ENCODE measurements around the gene TMPRSS5.
A peak's percentile ranks its signal among the peaks of the same experiment; 100 is the strongest.
"Not testable (repeated sequence)": the region's sequence is repeated elsewhere in the genome, so short reads cannot be mapped to it uniquely, and the experiment has no call there.

TMPRSS5 gene
- 0.10 to 2.2 (median 0.83) reads per million in 18 experiments for total RNA-seq

DNA sequence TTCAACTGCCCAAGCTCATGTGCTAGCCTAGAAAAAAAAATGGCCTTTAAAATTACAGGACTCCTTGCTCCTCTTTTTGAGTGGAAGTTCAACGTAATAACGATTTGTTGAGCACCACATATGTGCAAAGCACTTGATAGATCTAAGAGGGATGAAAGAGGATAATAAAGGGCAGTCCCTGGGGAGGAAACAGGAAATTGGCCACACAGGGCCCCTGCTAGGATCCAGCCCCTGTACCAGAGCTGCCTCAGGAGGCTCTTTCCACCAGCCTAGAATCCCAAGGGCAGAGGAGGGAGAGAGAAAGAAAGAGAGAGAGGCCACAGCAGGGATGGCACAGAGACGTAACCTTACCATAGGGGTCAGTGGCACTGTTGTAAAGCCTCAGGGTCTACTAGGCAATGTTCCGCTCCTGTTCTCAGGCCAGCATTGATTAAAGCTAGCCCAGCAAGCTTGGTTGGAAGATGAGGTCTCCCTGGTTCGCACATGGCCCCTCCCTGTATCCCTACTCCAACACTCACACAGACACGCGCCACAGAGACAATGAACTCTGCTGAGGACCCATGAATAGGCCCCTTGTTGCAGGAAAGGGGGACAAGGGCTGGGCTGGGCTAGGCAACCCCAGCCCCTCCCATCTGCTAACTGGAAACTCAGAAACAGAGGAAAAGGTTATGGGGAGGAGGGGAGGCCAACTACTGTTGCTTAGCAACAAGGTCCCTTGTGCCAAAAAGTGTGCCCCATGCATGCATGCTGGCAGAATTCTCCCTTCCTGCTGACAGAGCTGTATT, at the start of gene TMPRSS5:
Gene TMPRSS5, minus strand, starts transcription at position 438 of the 785 bp plus-strand sequence. Its CDS starts 84 bp downstream, at position 354.
- DNase-seq = no peak

DNA sequence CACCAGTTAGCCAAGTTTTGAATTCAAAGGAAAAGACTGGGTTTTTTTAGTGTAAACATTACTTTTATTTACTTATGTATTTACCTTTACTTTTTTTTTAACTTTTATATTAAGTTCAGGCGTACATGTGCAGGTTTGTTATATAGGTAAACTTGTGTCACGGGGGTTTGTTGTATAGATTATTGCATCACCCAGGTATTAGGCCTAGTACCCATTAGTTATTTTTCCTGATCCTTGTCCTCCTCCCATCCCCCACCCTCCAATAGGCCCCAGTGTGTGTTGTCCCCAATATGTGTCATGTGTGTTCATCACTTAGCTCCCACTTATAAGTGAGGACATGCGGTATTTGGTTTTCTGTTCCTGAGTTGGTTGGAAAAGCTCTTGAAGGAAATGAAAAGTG, 46.8 kb upstream of the TMPRSS5 start:
- DNase-seq = no peak

DNA sequence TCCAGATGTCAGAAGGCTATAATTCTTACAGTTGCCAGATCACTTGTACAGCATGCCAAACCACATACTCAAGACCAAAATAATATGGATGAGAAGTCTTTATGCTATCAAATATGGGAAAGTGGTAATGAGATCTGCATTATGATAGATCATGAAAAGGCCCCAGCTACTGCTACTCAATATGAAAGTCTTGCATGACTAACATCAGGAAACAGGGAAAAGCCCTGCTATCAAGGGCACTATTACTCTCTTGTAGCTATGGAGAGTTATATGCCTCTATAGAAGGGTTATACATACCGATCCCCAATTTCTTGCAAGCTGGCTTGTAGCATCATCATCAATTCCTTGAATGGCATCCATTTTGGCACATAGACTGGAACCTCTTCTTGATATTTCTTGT, 30.2 kb upstream of the TMPRSS5 start:
- no peak for DNase-seq

DNA sequence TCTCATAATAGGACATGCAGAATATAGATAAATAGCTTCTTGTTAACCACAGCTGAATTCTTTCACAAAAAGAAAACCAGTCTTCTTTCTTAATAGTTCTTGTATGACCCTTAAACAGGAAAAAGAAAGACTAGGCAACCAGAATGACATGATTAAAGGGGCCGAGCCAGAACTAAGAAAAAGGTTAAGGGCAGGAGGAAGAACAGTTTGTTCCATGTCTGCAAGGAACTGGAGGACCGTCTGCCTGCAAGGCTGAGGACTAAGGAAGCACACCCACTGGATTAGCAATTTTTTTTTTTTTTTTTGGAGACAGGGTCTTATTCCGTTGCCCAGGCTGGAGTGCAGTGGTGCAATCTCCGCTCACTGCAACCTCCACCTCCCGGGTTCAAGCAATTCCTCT, 26.0 kb upstream of the TMPRSS5 start:
- DNase-seq = no peak

DNA sequence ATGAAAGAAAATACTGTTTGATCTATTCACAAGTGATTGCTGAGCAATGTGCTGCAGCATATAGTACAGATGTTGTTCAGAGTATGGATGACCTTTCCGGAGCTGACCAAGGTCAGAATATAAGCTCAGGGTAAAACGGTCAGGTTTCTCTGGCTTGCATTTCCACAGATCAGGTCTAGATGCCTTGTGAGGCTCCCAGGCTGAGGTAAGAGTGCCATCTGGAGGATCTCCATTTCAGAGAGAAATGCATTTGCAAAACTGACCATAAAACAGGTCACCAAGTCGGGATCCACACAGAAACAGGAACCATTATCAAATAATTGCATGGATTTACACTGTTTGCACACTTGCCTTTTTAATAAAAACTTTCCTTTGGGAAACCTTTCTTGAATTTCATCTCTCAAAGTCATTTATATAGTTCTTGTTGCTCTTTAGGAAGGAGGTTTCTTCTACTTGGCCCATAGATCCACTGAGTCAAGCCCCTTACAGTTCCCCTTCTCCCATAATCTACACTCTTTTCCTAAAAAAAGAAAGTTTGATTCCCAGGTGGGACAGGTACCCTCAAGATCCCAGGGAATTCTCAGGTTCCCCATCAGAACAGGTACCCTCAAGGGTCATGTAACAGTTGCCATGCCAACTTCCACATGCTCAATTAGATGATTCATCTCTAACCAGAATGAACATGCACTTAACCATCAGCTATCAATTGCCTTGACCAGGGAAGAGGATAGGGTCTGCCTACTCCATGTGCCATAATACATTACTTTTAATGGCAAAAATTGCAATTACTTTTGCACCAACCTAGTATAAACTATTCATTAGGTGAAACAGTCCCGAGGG, 25.0 kb upstream of the TMPRSS5 start:
- peak; percentile 71 to 80 for DNase-seq

DNA sequence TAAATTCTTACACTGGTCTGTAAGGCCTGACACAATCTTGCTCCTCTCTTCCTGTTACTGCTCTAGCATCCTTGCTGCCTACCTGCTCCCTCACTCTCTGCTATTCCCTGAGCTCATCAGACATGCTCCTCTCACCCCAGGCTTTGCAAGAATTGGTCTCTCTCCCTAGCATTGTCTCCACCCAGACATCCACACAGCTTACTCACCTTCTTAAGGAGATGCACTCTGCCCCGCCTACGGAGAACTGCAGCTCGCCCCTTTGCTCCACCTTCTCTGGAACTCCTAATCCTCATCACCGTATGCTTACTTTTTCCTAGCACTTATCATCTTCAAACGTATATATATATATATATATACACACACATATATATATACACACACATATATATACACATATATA, 23.3 kb upstream of the TMPRSS5 start:
- DNase-seq = no peak

DNA sequence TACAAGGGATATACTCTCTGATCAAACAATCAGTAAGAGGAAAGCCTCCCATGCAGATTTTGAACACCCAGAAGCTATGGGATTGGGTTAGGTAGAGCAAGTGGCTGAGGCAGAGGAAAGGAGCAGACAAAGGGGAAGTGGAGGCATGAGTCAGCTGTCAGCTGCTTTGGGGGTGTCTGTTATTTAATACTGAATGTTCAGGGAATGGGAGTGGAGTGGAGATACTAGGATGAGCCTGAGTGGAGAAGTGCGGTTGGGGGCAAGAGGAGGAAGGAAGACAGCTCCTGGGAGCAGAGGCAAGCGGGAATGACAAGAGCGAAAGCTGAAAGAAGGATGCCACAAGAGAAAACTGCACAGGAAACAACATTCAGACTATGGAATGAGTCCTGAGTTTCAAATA, 22.7 kb upstream of the TMPRSS5 start:
- peak; percentile 82 to 87 for DNase-seq

DNA sequence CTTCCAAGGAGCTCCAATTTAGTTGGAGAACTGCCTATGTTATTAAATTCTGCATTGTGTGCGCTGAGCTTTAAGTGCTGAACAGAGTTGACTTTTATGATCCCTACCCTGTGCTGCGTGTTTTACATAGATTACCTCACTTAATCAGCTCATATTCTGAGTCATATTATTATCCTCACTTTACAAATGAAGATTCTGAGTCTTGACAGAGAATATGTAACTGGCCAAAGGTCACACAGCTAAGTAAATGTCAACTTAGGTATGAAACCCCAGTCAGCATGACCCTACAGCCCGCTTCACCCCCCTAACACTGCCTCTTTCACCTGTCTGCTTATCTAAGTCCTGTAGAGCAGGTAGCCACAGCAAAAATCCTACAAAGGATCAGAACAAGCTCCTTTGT, 19.8 kb upstream of the TMPRSS5 start:
- DNase-seq = peak in 1 of 2 donors; percentile 6

DNA sequence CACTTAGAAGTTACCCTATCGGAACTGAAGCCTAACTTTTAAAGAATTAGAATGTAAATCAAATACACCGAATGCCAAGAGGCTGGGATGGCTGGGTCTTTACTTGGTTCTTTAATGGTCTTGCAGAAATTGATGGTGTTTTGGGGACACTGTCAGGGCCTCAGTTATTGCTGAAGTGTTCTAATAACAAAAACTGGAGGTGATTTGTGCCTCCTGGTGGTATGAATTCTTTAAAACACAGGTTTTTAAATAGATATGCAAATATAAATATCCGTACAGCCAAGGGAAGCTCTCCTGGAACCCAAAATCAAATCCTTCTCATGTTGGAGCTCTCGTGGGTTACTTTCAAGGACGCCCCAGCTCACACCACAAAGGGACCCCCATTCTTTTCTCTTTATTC, 19.3 kb upstream of the TMPRSS5 start:
- no peak for DNase-seq

DNA sequence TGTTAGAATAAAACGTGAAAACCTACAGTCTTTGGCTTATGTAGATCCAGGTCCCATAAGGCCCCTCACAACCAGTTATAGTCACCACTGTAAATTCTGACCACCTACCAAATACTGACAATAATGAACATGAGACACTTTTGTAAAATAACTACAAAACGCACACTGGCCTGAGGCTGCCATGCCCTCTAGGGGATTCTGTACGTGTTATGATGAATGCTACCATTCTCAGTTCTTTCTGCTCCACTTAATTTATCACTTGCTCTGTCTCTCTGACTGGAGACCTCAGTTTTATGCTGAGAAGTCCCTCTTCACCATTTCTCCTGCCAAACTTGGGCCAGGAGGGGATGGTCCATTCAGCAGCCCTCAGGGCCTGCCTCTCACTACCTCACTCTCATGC, 18.7 kb upstream of the TMPRSS5 start:
- no peak for DNase-seq

DNA sequence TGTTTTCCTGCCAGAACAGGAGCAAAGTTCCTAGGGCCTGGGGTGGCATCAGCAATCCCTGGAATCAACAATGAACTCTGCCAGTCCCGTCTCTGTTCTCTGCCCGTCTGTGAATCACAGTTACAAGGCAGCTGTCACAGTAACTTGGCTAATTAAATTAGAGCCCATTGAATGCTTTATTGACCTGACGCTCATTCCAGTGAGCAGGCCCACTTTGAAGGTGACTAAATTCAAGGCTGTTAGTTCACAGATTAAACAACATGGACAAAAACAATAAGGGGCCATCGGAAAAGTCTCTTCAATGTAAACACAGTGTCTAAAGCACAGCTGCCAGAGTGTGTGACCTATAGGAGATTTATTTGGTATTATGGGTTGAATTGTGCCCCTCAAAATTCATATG, 17.7 kb upstream of the TMPRSS5 start:
- DNase-seq = no peak

DNA sequence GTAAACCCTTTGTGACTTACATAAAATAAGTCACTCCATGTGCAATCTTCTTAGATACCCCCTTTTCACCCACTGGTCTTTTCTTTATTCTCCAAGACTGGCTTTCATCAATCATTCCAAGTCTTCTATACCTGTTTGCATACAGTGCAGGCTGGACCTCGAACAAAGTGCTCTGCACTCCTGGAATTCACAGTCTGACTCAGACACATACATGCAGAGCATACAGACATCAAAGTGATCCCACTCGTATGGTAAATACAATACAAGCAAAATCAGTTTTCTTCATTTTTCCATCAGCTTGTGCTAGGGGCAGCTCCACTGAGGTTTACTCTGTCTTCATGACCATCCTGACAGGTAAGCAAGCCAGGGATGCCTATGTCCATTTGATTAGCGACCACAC, 16.8 kb upstream of the TMPRSS5 start:
- DNase-seq = no peak

DNA sequence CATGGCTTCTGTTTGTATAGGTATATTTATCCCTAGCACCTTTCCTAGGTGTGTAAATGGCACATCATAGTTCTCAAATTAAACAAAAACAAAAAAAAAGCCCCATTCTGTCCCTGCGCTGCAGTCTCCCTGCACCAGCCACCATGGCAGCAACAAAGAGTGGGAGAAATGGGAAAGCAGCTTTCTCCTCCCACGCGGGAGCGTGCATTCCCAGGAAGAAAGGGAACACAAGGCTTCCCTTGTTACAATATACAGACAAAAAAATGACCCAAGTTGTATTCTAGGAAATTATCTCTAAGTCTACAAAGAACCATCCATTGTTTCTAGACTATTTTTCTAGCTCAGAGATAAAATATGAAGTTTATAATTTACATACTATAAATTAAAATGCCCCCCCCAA, 16.1 kb upstream of the TMPRSS5 start:
- DNase-seq = no peak

DNA sequence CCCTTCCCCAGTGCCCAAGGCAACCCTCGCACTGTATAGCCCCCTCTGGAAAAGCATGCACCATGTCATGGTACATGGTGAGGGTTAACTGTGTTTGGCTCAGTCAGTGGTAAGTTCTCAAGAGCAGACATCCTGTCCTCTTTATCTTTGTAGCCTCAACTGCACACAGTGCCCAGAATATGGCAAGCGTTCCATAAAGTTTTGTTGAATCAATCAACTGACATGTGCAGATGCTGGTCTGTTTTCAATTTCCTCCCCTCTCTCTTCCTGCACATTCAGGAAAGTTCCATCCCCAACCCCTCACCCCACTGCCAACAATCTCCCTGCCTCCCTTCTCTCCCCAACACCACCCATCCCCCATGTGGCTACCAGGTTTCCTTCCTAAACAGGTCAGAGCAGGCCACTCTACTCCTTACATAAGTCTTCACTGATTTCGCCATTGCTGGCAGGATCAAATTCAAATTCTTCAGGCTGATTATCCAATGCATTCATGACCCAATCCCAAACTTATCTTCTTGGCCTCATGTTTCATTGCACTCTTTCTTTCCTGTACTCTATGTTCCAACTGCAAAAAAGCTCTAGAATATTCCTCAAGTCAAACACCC, 15.5 kb upstream of the TMPRSS5 start:
- no peak for DNase-seq

DNA sequence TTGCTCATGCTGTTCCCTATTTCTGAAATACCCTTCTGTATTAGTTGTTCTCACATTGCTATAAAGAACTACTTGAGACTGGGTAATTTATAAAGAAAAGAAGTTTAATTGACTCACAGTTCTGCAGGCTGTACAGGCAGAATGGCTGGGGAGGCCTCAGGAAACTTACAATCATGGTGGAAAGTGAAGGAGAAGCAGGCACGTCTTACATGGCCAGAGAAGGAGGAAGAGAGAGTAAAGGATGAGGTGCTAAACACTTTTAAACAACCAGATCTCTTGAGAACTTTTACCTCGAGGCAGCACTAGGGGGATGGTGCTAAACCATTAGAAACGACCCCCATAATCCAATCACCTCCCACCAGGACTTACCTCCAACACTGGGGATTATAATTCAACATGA, 14.4 kb upstream of the TMPRSS5 start:
- not testable (repeated sequence) for DNase-seq

DNA sequence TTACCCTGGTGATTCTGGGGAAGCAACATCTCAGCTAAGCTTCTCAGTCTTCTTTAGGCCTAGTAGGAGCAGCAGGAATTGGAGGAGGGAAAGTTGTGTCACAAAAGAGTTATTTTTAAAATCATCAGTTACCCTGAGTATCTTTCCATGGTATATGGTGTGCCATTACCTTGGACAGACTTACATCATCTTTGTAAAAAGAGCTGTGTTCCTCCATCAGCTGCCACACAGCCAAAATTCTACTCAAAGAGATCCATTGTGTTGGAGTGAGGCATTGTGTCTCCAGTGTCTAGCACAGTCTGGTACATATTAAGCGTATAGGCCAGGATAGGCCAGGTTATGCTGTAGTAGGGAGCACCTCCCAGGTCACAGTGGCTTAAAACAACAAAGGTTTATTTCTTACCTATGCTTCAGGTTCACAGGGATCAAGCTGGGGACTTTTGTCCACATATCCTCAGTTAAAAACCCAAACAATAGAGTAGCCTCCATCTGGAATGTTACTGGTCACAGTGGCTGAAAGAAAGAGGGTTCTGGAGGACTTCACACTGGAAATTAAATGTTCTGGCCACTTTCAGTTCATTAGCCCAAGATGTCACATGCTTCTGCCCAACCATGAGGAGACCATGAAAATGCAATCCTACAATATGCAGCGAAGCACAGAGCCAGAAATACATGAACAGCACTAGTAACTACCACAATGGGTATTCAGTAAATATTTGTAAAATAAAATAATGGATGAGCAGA, 9.9 kb upstream of the TMPRSS5 start:
- no peak for DNase-seq

DNA sequence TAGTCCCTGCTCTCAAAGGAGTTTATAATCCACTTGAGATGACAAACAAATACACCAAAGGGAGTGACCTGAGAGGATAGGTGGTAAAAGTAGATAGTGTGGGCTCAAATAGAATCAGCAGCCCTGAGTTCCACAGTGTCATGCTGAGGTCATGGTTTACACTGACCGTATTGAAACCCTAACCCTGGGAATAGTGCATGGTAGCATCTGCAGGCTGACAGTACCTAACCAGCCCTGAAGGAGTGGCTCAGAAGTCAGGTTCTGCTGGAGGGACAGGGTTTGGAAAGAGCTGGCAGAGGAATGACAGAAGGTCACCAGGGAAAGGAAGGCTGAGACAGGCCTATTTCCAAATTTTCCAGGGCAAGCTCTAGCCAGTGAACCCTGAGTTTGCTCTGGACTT, 9.2 kb upstream of the TMPRSS5 start:
- no peak for DNase-seq

DNA sequence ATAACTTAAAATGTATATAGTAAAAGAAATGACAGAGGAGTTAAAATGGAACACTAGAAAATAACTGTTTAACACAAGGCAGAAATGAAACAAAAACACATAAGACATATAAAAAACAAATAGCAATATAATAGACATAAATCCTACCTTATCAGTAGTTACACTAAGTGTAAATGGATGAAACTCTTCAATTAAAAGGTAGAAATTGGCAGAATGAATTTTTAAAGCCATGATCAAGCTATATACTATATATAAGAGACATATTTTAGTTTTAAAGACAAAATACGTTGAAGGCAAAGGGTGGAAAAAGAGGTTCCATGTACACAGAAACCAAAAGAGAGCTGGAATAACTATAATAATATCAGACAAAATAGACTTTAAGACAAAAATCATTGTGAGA, 4.9 kb upstream of the TMPRSS5 start:
- DNase-seq = no peak

DNA sequence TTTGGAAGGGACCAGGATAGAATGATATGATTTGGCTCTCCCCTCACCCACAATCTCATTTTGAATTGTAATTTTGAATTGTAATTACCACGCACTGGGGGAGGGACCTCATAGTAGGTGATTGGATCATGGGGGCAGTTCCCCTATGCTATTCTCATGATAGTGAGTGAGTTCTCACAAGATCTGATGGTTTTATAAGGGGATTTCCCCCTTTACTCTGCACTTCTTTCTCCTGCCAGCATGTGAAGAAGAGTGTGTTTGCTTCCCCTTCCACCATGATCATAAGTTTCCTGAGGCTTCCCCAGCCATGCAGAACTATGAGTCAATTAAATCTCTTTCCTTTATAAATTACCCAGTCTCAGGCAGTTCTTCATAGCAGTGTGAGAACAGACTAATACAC, 2.6 kb downstream of the TMPRSS5 start:
- DNase-seq = peak in 1 of 2 donors; percentile 14

DNA sequence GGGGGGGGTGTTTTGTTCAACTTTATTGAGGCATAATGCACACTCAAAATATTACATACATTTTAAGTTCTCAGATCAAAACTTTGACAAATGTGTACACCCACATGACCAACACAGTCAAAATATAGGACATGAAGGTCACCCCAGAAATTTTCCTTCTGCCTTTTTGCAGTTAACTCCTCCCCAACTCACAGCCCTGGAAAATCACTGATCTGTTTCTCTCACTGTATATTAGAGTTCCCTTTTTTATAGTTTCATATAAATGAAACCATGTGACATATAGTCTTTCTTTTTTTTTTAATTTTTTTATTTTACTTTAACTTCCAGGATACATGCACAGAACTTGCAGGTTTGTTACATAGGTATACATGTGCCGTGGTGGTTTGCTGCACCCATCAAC, 4.6 kb downstream of the TMPRSS5 start:
- no peak for DNase-seq

DNA sequence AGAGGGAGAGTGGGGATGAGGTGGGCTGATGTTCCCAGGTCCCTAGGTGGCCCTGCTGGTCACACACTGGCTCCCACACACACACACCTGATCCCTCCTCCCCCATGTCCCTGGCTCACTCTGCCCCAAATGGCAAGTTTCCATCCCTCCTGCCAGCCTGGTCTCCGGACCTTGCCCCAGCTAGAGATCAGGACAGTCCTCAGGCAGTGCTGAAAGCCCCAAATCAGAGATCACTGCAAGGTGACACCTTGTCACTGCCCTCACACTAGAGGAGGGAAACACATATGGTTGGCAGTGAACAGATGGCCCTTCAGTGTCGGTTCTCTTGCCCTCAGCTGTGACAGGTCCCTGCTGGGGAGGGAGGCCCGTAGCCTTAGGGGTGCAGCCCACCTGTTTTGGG, 7.6 kb downstream of the TMPRSS5 start:
- no peak for DNase-seq

DNA sequence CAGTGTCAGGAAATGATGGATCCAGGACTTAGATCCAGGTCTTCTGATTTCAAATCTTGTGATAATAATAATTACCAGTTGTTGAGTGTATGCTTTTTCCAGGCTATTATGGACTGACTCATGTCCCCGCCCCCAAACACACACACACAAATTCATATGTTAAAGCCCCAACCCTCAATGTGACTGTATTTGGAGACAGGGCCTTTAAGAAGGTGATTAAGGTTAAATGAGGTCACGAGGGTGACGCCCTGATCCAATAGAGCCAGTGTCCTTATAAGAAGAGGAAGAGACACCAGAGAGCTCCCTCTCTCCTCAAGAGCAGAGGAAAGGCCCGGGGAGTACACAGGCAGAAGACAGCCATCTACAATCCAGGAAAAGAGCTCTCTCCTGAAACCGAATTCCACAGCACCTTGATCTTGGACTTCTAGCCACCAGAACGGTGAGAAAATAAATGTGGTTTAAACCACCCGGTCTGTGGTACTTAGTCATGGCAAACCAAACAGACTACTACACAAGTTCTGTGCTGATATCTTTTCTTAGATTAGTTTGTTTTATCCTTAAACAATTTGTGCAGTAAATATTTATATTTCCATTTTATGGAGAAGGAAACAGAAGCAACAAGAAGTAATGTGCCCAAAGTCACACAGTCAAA, 8.2 kb downstream of the TMPRSS5 start:
- DNase-seq = peak in 1 of 2 donors; percentile 37

Data from inflammatory macrophage (primary cell).